Astrocyte (in vitro differentiated cells and primary cell): ENCODE results near the gene KRT37.

ENCODE experiments used
- CTCF ChIP-seq: IDR thresholded peaks from 2 replicates; pipeline ENCODE4 v1.5.1; 2011; ENCODE audit warnings: low read depth, mild to moderate bottlenecking, inconsistent platforms, low read length, moderate library complexity; ENCODE audit not compliant: insufficient read depth
- EZH2 ChIP-seq: IDR thresholded peaks from 2 replicates; pipeline ENCODE4 v1.6.1; 2012; ENCODE audit warnings: mild to moderate bottlenecking, low read length, inconsistent platforms; ENCODE audit not compliant: insufficient read depth

- TF ChIP-seq CTCF (no peak), EZH2 (no peak)
These were observed 39.4 kb upstream of the KRT37 start for GRCh38 chr17:41463746-41464145.
